ENCODE results near the gene RFX8.
A peak's percentile ranks its signal among the peaks of the same experiment; 100 is the strongest.
"Not testable (repeated sequence)": the region's sequence is repeated elsewhere in the genome, so short reads cannot be mapped to it uniquely, and the experiment has no call there.

RFX8 gene

DNA sequence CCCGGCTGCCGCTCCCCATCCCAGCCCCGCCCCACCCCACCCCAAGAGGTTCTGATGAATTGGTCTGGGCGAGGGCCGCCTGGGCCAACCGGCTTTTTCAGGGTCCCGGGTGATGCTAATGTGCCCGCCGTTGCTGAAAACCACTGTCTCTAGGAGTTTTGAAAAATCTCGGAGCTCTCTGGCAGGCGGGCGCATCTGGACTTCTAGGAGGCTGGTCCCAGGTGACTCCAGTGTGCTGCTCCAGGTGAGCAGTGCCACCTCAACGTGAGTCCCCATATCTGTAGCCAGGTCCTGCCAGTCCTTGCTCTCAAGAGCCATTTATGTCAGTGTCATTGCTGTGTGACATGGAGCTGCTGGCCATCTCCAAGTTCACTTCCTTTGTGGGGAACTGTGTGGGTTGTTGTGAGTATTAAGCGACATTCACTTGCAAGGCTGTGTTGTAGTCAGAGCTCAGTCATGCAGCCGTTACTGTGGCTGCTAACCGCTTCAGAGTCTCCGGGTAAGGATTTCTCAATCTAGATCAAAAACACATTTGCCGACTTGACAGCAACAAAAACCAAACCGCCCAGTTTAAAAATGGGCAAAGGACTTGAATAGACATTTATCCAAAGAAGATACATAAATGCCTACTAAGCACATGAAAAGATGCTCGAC is at the start of gene RFX8:
Gene RFX8, minus strand, starts transcription at position 382 of the 654 bp plus-strand sequence. CDS start 8,264 bp downstream, outside the sequence.
- no peak for FAIRE-seq
- TF ChIP-seq POLR2A (IDR thresholded peaks at IDR 0.05; ENCODE audit: low read depth, low read length) = no peak
- no peak for DNase-seq (ENCODE audit: insufficient read length, low spot score)

- FAIRE-seq (no peak), DNase-seq (ENCODE audit: insufficient read length, low spot score) (no peak)
- TF ChIP-seq POLR2A (IDR thresholded peaks at IDR 0.05; ENCODE audit: low read depth, low read length) = no peak
Observed at GRCh38 chr2:101521487-101521886, 46.6 kb upstream of the RFX8 start.

- FAIRE-seq = no peak
- TF ChIP-seq POLR2A (IDR thresholded peaks at IDR 0.05; ENCODE audit: low read depth, low read length) = no peak
- peak; percentile 43 for DNase-seq (ENCODE audit: insufficient read length, low spot score)
Observed at GRCh38 chr2:101520246-101520645, 45.3 kb upstream of the RFX8 start.

DNA sequence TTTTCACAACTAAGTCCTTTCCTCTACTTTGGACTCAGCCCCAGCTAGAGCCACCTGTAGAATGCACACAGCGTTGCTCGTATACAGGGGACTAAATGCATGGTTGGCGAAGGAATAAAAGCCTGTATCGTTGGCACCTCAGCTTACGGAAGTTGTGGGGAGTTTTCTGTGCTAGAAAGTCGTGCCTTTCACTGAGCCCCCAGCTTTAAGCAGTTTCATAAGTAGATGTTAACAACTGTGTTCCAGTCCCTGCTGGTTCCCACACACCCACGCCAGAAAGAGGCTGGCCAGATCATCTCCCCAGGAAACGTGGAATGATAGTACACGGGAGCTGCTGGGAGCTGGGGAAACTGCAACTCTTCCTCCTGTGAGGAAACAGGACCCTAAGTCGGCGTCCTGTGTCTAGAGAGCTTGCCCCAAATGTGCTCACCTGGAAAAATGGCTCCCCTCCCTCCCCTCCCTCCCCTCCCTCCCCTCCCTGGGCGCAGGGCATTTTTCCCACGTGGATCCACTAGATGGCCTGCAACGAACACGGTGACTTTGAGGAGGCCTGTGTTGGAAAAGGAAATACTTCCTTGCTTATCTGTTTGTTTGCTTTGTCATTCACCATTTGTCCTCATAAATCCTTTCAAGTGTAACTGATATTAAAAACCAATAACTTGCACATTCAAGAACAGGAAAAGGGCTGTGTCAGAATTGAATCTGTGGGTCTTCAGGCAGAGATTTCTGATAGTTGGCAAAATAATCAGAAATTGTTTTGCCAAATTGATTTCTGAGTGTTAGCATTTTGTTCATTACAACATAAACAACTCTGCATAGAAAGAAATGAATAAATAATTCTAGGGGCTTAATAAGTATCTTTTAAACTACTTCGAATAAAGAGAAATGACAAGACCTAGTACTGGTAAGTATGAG is 43.9 kb upstream of the RFX8 start:
- no peak for FAIRE-seq
- TF ChIP-seq POLR2A (IDR thresholded peaks at IDR 0.05; ENCODE audit: low read depth, low read length) = no peak
- DNase-seq (ENCODE audit: insufficient read length, low spot score) = no peak

- TF ChIP-seq POLR2A (IDR thresholded peaks at IDR 0.05; ENCODE audit: low read depth, low read length) = no peak
- no peak for DNase-seq (ENCODE audit: insufficient read length, low spot score)
- no peak for FAIRE-seq
Observed at GRCh38 chr2:101517758-101518271, 42.9 kb upstream of the RFX8 start.

GRCh38 chr2:101516823-101517690 is 42.1 kb upstream of the RFX8 start:
- FAIRE-seq = peak; percentile 97
- peak; percentile 60 for DNase-seq (ENCODE audit: insufficient read length, low spot score)

GRCh38 chr2:101516349-101516748 is 41.4 kb upstream of the RFX8 start:
- DNase-seq (ENCODE audit: insufficient read length, low spot score) (no peak), FAIRE-seq (no peak)
- no peak for TF ChIP-seq POLR2A (IDR thresholded peaks at IDR 0.05; ENCODE audit: low read depth, low read length)

More at GRCh38 chr2:101516823-101517690, 42.1 kb upstream of the RFX8 start:
- TF ChIP-seq POLR2A (IDR thresholded peaks at IDR 0.05; ENCODE audit: low read depth, low read length) = 0 out of 2 replicates have a peak, but pooled peaks have one; percentile 19

DNA sequence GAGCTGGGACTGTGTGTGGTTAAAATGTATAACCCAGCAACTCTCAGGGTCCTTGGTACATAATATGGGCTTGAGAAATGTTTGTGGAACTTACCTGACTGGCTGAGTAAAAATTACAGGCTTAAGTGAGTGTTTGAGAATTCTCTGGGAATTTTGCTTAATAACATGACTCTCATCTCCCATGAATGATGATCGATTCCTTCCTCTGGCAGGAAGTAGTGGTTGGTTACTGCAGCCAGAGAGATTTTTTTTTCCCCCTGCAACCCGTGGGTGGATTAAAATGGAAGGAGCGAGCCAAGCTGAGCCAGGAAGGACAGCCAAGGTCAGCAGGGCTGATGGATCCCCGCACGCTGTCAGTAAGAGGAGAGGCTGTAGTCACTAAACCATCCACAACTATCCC is 40.6 kb upstream of the RFX8 start:
- TF ChIP-seq POLR2A (IDR thresholded peaks at IDR 0.05; ENCODE audit: low read depth, low read length) = no peak
- FAIRE-seq = no peak
- DNase-seq (ENCODE audit: insufficient read length, low spot score) = no peak

GRCh38 chr2:101512993-101513392 is 38.1 kb upstream of the RFX8 start:
- no peak for TF ChIP-seq POLR2A (IDR thresholded peaks at IDR 0.05; ENCODE audit: low read depth, low read length)
- DNase-seq (ENCODE audit: insufficient read length, low spot score) (no peak), FAIRE-seq (no peak)

GRCh38 chr2:101511381-101511780 is 36.5 kb upstream of the RFX8 start:
- DNase-seq (ENCODE audit: insufficient read length, low spot score) = no peak
- no peak for FAIRE-seq
- TF ChIP-seq POLR2A (IDR thresholded peaks at IDR 0.05; ENCODE audit: low read depth, low read length) = no peak

DNA sequence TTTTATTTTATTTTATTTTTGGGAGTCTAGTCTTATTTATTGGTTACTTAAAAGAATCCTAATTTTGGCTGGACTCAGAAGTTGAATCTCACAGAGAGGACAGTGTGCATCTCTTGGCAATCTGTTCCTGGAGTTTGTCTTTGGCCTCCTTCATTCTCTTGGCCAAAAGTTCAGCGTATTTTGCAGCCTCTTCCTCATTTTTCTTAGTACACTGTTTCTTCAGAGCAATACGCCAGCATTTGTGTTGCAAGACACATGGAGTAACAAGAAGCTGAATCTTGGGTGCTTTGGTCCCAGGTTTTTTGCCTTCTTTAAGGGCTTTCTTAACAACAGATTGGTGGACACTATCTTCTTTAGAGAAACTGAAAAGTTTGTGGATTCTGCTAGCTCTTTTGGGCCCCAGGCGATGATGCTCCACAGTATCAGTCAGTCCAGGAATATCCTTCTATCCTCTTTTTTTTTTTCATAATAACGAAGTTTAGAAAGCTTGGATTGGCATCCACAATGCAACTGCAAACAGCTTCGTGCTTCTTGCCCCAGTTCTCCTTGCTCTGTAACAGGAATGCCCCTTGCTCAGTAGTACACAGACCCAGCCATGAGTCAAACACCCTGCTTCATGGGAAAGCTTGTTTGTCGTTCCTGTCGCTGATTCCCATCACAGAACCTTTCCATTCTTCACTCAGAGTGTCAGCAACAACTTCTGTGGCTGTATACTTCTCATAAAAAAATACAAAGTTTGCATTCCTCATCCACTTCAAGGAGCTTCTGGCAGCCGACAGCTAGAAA is 34.8 kb upstream of the RFX8 start:
- DNase-seq (ENCODE audit: insufficient read length, low spot score) (no peak), FAIRE-seq (no peak)
- no peak for TF ChIP-seq POLR2A (IDR thresholded peaks at IDR 0.05; ENCODE audit: low read depth, low read length)

DNA sequence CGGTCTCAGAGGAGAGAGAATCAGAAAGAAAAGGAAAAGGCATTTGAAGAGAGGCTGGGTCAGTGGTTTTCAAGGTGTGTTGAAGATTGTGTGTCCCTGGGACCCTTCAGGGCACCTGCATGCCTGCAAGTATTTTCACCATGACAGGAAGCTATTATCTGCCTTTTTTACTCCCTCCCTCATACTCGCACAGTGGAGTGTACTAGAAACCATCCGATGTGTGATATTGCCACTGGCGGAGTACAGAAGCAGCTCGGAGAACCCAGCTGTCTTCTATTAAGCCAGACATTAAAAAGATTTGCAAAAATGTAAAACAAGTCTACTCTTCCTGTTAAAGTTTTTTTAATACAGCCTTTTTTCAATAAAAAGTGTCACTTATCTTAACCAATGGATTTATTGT is 33.7 kb upstream of the RFX8 start:
- DNase-seq (ENCODE audit: insufficient read length, low spot score) = no peak
- TF ChIP-seq POLR2A (IDR thresholded peaks at IDR 0.05; ENCODE audit: low read depth, low read length) = no peak
- FAIRE-seq = no peak

GRCh38 chr2:101505276-101505675 is 30.4 kb upstream of the RFX8 start:
- not testable (repeated sequence) for DNase-seq (ENCODE audit: insufficient read length, low spot score); FAIRE-seq

- not testable (repeated sequence) for FAIRE-seq; DNase-seq (ENCODE audit: insufficient read length, low spot score)
Observed at GRCh38 chr2:101504744-101505143, 29.8 kb upstream of the RFX8 start.
